Endothelial cell of umbilical vein (primary cell): ENCODE measurements around the gene MACROD2. TPM values are rescaled to one million over a fixed set of nuclear protein-coding genes. Genes with fewer than 3 reads are reported as not detected.

Experiments used
- BruUV-seq: library from RNA; stranded (reverse); fragments of 400-500 nt; replicated peaks from 2 replicates; lab custom pipeline; 2021; lab: Mats Ljungman, UMichigan
- CTCF ChIA-PET: fragments of 300-600, 350-600 bp; sonication (Branson Sonifier 250); formaldehyde crosslinking; loops from one replicate; lab custom pipeline; 2021; ENCODE audit warnings: antibody characterized with exemption, inconsistent platforms; lab: Charles Lee
- POLR2A ChIA-PET: fragments of 300-600, 350-600 bp; sonication (Branson Sonifier 250); formaldehyde crosslinking; loops from one replicate; lab custom pipeline; 2021; ENCODE audit warnings: antibody characterized with exemption, inconsistent platforms; lab: Charles Lee
- DNase-seq: peaks from one replicate; pipeline ENCODE4 v3.0.0-alpha.2; 2011; ENCODE audit warnings: low read depth, low spot score
- FAIRE-seq: peaks from 2 replicates; lab custom pipeline; 2011; peaks lifted over from hg19 to GRCh38; lab: Jason Lieb, UNC
- H2AFZ ChIP-seq: 2 replicates; pipeline ENCODE4 v1.6.0; 2012; ENCODE audit warnings: low read depth, low read length, control low read depth, inconsistent platforms
- H3K27ac ChIP-seq: 2 replicates; pipeline ENCODE4 v1.5.1; 2011; ENCODE audit warnings: low read depth, mild to moderate bottlenecking, control low read depth, low read length, moderate library complexity; ENCODE audit not compliant: insufficient read depth
- H3K27me3 ChIP-seq, 2 experiments: 2 replicates each; pipeline versions ENCODE4 v1.6.0 to v1.6.1; 2011; ENCODE audit warnings: low read length in 2 of 2, mixed read lengths in 1 of 2; ENCODE audit not compliant: control insufficient read depth in 2 of 2, insufficient read depth in 2 of 2
- H3K36me3 ChIP-seq, 2 experiments: 2 replicates in 1 of 2; 3 replicates in 1 of 2; pipeline ENCODE4 v1.5.1; 2011; ENCODE audit warnings: low read length in 2 of 2, mild to moderate bottlenecking in 1 of 2, moderate library complexity in 1 of 2; ENCODE audit not compliant: control insufficient read depth in 2 of 2, insufficient read depth in 2 of 2; ENCODE audit errors: extremely low read depth in 1 of 2
- H3K4me1 ChIP-seq: 3 replicates; pipeline ENCODE4 v1.5.1; 2011; ENCODE audit warnings: mild to moderate bottlenecking, low read length; ENCODE audit not compliant: control insufficient read depth, insufficient read depth; ENCODE audit errors: extremely low read depth
- H3K4me2 ChIP-seq: 2 replicates; pipeline ENCODE4 v1.6.1; 2011; ENCODE audit warnings: low read length, control low read depth, mixed read lengths; ENCODE audit not compliant: insufficient read depth
- H3K4me3 ChIP-seq, 3 experiments: fragments of 200-600 bp in 1 of 3; sonication (generic), shearing (Covaris generic) in 1 of 3; replicated peaks in 1 of 3; 2 replicates each; pipeline ENCODE4 v1.5.1; 2011 to 2016; ENCODE audit warnings: control low read depth in 3 of 3, low read length in 3 of 3, mild to moderate bottlenecking in 2 of 3, inconsistent platforms in 1 of 3, low read depth in 1 of 3, moderate library complexity in 1 of 3; ENCODE audit not compliant: insufficient read depth in 1 of 3
- H3K79me2 ChIP-seq: 2 replicates; pipeline ENCODE4 v1.6.0; 2012; ENCODE audit warnings: low read length, inconsistent platforms; ENCODE audit not compliant: control insufficient read depth, insufficient read depth
- H3K9ac ChIP-seq: replicated peaks from 2 replicates; pipeline ENCODE3; 2011; ENCODE audit warnings: low read length, control low read depth; ENCODE audit not compliant: insufficient read depth; ENCODE audit errors: extremely low read depth
- H3K9me1 ChIP-seq: replicated peaks from 3 replicates; pipeline ENCODE4 v1.6.0; 2011; ENCODE audit warnings: mild to moderate bottlenecking, low read length; ENCODE audit not compliant: control insufficient read depth, insufficient read depth; ENCODE audit errors: extremely low read depth
- H3K9me3 ChIP-seq: replicated peaks from 2 replicates; pipeline ENCODE4 v1.5.1; 2012; ENCODE audit warnings: low read length, inconsistent platforms; ENCODE audit not compliant: control insufficient read depth, insufficient read depth
- H4K20me1 ChIP-seq: replicated peaks from 2 replicates; pipeline ENCODE3; 2011; ENCODE audit warnings: mild to moderate bottlenecking, low read length; ENCODE audit not compliant: control insufficient read depth, insufficient read depth; ENCODE audit errors: extremely low read depth
- CTCF ChIP-seq, 2 donors: IDR thresholded peaks; 1 replicate in 1 of 2; 2 replicates in 1 of 2; pipeline ENCODE4 v1.5.1; 2011; ENCODE audit warnings: low read length in 2 of 2, mild to moderate bottlenecking in 2 of 2, moderate library complexity in 2 of 2, control low read depth in 1 of 2, inconsistent platforms in 1 of 2, low read depth in 1 of 2; ENCODE audit not compliant: insufficient read depth in 1 of 2; ENCODE audit errors: extremely low read depth in 1 of 2
- JUN ChIP-seq: IDR thresholded peaks from 2 replicates; pipeline ENCODE4 v1.6.1; 2011; ENCODE audit warnings: borderline replicate concordance, low read depth; ENCODE audit not compliant: insufficient read length, insufficient read depth
- POLR2A ChIP-seq: IDR thresholded peaks from 2 replicates; pipeline ENCODE4 v1.6.1; 2012; ENCODE audit warnings: low read depth, mild to moderate bottlenecking, control low read depth, low read length
- POLR2AphosphoS5 ChIP-seq: IDR thresholded peaks from 2 replicates; pipeline ENCODE4 v1.6.1; 2012; ENCODE audit warnings: low read depth, mild to moderate bottlenecking, control low read depth, low read length, moderate library complexity; ENCODE audit not compliant: insufficient read depth
- dilution Hi-C: fragments of 300-500 bp; cut with MboI; formaldehyde crosslinking; loops from one replicate; pipeline ENCODE4 v1.15.0; 2019; ENCODE audit warnings: low sequenced_read_pairs; ENCODE audit not compliant: extremely low pct_ligation_motif_present
- intact Hi-C: fragments of 100-400 bp; cut with micrococcal nuclease; formaldehyde crosslinking; loops from one replicate; pipeline ENCODE4 v1.10.0; 2022
- polyA plus RNA-seq, 4 experiments: library from polyadenylated mRNA; depleted of rRNA in 3 of 4; stranded (reverse) in 3 of 4; unstranded in 1 of 4; fragments of >200 nt; gene quantifications; 2 replicates each; pipeline versions ENCODE4 v1.2.1 to v1.2.3, GENCODE V29; 2011 to 2012; ENCODE audit warnings: missing spikeins in 1 of 4
- total RNA-seq: library from RNA; stranded (reverse); gene quantifications from 2 replicates; pipeline ENCODE4 v1.2.3, GENCODE V29; 2021
- TF ChIP-seq, protein P1 (sequence below): IDR thresholded peaks from 2 replicates; pipeline ENCODE4 v1.6.1; 2011; ENCODE audit not compliant: insufficient read depth, insufficient read length

MACROD2 gene
- total and polyA plus RNA-seq, 2 donors (not counting 3 experiments of a cell fraction or from before 2014, with no cell fraction given): 0.11 to 0.73 TPM

- H3K9me3 ChIP-seq: no peaks in the 10 kb centered on the region
- no peak for FAIRE-seq
- no peaks in the 10 kb centered on the region for H3K27me3 ChIP-seq
- H4K20me1 ChIP-seq: no peaks in the 10 kb centered on the region
- H3K9ac ChIP-seq: no peak overlapping the region
- no peaks in the 10 kb centered on the region for H3K36me3 ChIP-seq
- no peak overlapping the region for H3K27ac ChIP-seq
- H2AFZ ChIP-seq: no peak overlapping the region
- no peak overlapping the region for H3K4me3 ChIP-seq
- no TSS peak for BruUV-seq
- TF ChIP-seq POLR2A: no peak
- ChIA-PET POLR2A (no interaction called here), CTCF (no interaction called here)
- no peak for DNase-seq
- H3K4me1 ChIP-seq: no peaks in the 10 kb centered on the region
- H3K4me2 ChIP-seq: no peak overlapping the region
- dilution Hi-C loops: no loop called here
- H3K9me1 ChIP-seq: no peaks in the 10 kb centered on the region
- no peaks in the 10 kb centered on the region for H3K79me2 ChIP-seq
- intact Hi-C loops: no loop called here
Measured at GRCh38 chr20:15634102-15634501, 1638.8 kb downstream of the MACROD2 start.

DNA sequence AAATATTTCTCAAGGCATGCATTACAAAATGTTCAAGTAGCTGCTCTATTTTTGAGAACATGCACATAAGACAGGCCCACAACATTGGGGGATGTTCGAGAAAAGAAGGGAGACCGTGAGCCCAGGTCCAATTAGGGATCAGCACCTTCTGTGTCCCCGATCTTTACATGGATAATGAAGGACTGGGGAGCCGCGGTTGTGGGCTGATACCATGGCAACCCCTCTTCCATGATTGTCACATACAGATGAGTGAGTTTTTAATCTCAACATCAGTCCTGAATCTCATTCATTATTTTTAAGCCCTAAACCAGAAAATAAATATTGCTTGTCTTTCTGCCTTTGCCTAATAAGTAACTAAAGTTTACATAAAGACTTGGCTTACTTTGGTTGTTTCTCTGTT is 1642.2 kb downstream of the MACROD2 start:
- FAIRE-seq (no peak), DNase-seq (no peak)
- no peak overlapping the region for H3K9ac ChIP-seq
- H3K4me3 ChIP-seq: no peak overlapping the region
- peaks cover 0 to 2% of the 10 kb centered on the region in 2 experiments for H3K27me3 ChIP-seq
- H4K20me1 ChIP-seq: no peaks in the 10 kb centered on the region
- H3K79me2 ChIP-seq: no peaks in the 10 kb centered on the region
- CTCF ChIA-PET: interaction anchor here (3.0 kb wide), 1 partner anchor 17 kb away, joined by 12 read pairs; no protein-coding TSS in a partner anchor
- H3K9me3 ChIP-seq: no peaks in the 10 kb centered on the region
- intact Hi-C loops: no loop called here
- no peak for TF ChIP-seq POLR2A
- no peak for TF ChIP-seq POLR2AphosphoS5
- TF ChIP-seq, protein P1, sequence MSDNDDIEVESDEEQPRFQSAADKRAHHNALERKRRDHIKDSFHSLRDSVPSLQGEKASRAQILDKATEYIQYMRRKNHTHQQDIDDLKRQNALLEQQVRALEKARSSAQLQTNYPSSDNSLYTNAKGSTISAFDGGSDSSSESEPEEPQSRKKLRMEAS: no peak
- no peak for TF ChIP-seq CTCF (IDR thresholded peaks at IDR 0.05; ENCODE audit: extremely low read depth in 1 of 2, insufficient read depth in 1 of 2, low read depth in 1 of 2, low read length in 2 of 2)
- TF ChIP-seq JUN: no peak
- no peaks in the 10 kb centered on the region for H3K9me1 ChIP-seq
- H3K4me1 ChIP-seq: no peaks in the 10 kb centered on the region
- H3K36me3 ChIP-seq: no peaks in the 10 kb centered on the region
- H3K27ac ChIP-seq: no peak overlapping the region
- no peak overlapping the region for H3K4me2 ChIP-seq
- POLR2A ChIA-PET: no interaction called here
- no TSS peak for BruUV-seq
- dilution Hi-C loops: no loop called here
- H2AFZ ChIP-seq: no peak overlapping the region
